ENCODE results near the gene PNMA6F.
"Not testable (repeated sequence)": the region's sequence is repeated elsewhere in the genome, so short reads cannot be mapped to it uniquely, and the experiment has no call there.

The PNMA6F gene

GRCh38 chrX:153334654-153335295 lies 13.2 kb upstream of the PNMA6F start:
- no peak for DNase-seq (ENCODE audit: low read depth)

GRCh38 chrX:153333821-153334653 lies 12.5 kb upstream of the PNMA6F start, which contains the start of gene ZNF275:
TSS of gene ZNF275 (plus strand) at chrX:153334153. CDS start at chrX:153336680, 2,527 bp downstream.
- DNase-seq (ENCODE audit: low read depth) = peak; percentile 26

- DNase-seq (ENCODE audit: low read depth) = no peak
Observed at GRCh38 chrX:153333266-153333665, 11.7 kb upstream of the PNMA6F start.

- no peak for DNase-seq (ENCODE audit: low read depth)
Observed at GRCh38 chrX:153327561-153327960, 6.0 kb upstream of the PNMA6F start.

GRCh38 chrX:153320555-153321184 lies 897 bp downstream of the PNMA6F start:
- DNase-seq (ENCODE audit: low read depth) = no peak

- DNase-seq (ENCODE audit: low read depth) = not testable (repeated sequence)
Observed at GRCh38 chrX:153320047-153320443, 1.5 kb downstream of the PNMA6F start.

- no peak for DNase-seq (ENCODE audit: low read depth)
Observed at GRCh38 chrX:153319295-153320046, 2.1 kb downstream of the PNMA6F start.

- DNase-seq (ENCODE audit: low read depth) = no peak
Observed at GRCh38 chrX:153318811-153319210, 2.8 kb downstream of the PNMA6F start.

GRCh38 chrX:153317996-153318722 lies 3.4 kb downstream of the PNMA6F start:
- DNase-seq (ENCODE audit: low read depth) = no peak

- DNase-seq (ENCODE audit: low read depth) = no peak
Observed at GRCh38 chrX:153317306-153317705, 4.3 kb downstream of the PNMA6F start.

GRCh38 chrX:153312842-153313241 lies 8.7 kb downstream of the PNMA6F start:
- DNase-seq (ENCODE audit: low read depth) = no peak

- no peak for DNase-seq (ENCODE audit: low read depth)
Observed at GRCh38 chrX:153312041-153312440, 9.5 kb downstream of the PNMA6F start.

GRCh38 chrX:153310901-153311300 lies 10.7 kb downstream of the PNMA6F start:
- no peak for DNase-seq (ENCODE audit: low read depth)

GRCh38 chrX:153307276-153308178 lies 14.0 kb downstream of the PNMA6F start:
- DNase-seq (ENCODE audit: low read depth) = no peak

- DNase-seq (ENCODE audit: low read depth) = no peak
Observed at GRCh38 chrX:153306527-153307115, 14.9 kb downstream of the PNMA6F start.

GRCh38 chrX:153305972-153306371 lies 15.6 kb downstream of the PNMA6F start:
- DNase-seq (ENCODE audit: low read depth) = no peak

GRCh38 chrX:153304988-153305736 lies 16.4 kb downstream of the PNMA6F start:
- DNase-seq (ENCODE audit: low read depth) = no peak

GRCh38 chrX:153303276-153304262 lies 18.0 kb downstream of the PNMA6F start:
- no peak for DNase-seq (ENCODE audit: low read depth)

All from HS-27A (cell line).